Peyer's patch (tissue), 4 donors: Measurements from ENCODE around the gene ATP5F1E.

Source experiments
- POLR2A ChIP-seq, 2 donors: fragments of 450-650 bp; IDR thresholded peaks; one replicate each; pipeline ENCODE4 v1.5.1; 2017; ENCODE audit warnings: antibody characterized with exemption in 2 of 2, mild to moderate bottlenecking in 2 of 2, moderate library complexity in 2 of 2
- TF ChIP-seq, protein P1 (sequence below), 6 experiments: fragments of 450-650 bp in 4 of 6; fragments of 200-600 bp in 2 of 6; sonication (generic) in 1 of 6; IDR thresholded peaks; one replicate each; pipeline ENCODE4 v1.5.1; 2017 to 2019; ENCODE audit warnings: antibody characterized with exemption in 6 of 6, mild to moderate bottlenecking in 3 of 6, moderate library complexity in 1 of 6

DNA sequence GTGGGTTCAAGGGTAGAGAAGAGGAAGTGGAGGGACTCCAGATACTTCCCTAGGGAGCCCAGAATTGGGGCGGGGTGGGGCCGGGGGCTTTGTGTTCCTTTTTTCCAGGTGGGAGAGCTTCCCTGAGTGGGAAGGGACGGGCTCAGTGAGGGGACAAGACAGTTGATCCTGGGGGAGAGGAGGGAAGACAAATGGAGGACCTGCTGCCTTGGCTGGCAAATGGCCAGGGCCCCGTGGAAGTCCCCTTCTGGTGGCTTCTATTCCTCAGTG, 27.7 kb downstream of the ATP5F1E start:
- TF ChIP-seq, protein P1, sequence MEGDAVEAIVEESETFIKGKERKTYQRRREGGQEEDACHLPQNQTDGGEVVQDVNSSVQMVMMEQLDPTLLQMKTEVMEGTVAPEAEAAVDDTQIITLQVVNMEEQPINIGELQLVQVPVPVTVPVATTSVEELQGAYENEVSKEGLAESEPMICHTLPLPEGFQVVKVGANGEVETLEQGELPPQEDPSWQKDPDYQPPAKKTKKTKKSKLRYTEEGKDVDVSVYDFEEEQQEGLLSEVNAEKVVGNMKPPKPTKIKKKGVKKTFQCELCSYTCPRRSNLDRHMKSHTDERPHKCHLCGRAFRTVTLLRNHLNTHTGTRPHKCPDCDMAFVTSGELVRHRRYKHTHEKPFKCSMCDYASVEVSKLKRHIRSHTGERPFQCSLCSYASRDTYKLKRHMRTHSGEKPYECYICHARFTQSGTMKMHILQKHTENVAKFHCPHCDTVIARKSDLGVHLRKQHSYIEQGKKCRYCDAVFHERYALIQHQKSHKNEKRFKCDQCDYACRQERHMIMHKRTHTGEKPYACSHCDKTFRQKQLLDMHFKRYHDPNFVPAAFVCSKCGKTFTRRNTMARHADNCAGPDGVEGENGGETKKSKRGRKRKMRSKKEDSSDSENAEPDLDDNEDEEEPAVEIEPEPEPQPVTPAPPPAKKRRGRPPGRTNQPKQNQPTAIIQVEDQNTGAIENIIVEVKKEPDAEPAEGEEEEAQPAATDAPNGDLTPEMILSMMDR (IDR thresholded peaks at IDR 0.05), result no peak
- no peak for TF ChIP-seq POLR2A (IDR thresholded peaks at IDR 0.05)
